ENCODE data around the gene CHCHD6. TPM values are rescaled to one million over a fixed set of nuclear protein-coding genes. Genes with fewer than 3 reads are reported as not detected.

The CHCHD6 gene
- total RNA-seq, 1 donor from 2014 or later = 13.1 TPM

DNA sequence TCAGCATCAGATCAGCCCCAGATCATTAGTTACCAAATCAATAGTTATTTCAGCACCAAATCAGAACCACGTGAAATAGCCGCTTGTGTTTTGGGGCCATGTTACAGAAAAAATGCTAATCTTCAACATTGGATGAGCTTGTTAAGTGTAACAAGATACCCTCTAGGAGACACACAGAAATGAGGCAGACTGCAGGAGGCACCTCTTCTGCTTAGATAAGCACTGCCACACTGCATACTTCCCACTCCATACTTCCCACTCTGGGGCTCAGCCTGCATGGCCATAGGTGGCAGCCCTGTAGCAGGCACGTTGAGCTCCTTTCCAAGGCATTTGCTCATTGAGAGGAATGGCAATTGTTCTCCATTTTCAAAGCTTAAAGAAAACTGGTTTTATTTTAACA is 73.3 kb downstream of the CHCHD6 start:
- H3K4me3 Mint-ChIP-seq (ENCODE audit: unreplicated experiment) = no peak overlapping the region

DNA sequence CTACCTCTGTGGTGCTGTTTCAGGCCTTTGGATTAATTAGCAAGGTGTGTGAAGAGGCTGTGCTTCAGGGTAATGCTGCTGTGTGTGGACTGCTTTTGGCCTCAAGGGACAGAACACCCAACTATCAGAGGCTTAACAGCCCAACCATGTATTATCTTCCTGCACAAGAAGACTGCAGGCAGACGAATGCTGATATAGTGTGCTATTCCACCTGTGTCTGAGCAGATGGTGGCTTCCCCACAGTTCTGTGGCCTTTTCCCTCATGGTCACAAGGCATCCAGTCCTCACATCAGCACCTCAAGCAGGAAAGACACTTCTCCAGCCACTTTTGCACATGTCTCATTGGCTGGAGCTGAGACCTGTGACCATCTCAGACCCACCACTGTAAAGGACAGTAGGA is 76.6 kb downstream of the CHCHD6 start:
- DNase-seq (ENCODE audit: extremely low spot score, unreplicated experiment) = no peak
- Mint-ChIP-seq H3K36me3 (ENCODE audit: unreplicated experiment) (peaks cover 7% of the 10 kb centered on the region), H3K27me3 (ENCODE audit: unreplicated experiment) (no peaks in the 10 kb centered on the region), H3K4me1 (ENCODE audit: unreplicated experiment) (peaks cover 41% of the 10 kb centered on the region), H3K27ac (ENCODE audit: unreplicated experiment) (peak overlapping the region; percentile 41), H3K9me3 (ENCODE audit: unreplicated experiment) (peaks cover 9% of the 10 kb centered on the region), H3K4me3 (ENCODE audit: unreplicated experiment) (no peak overlapping the region)
- TF ChIP-seq, protein P1, sequence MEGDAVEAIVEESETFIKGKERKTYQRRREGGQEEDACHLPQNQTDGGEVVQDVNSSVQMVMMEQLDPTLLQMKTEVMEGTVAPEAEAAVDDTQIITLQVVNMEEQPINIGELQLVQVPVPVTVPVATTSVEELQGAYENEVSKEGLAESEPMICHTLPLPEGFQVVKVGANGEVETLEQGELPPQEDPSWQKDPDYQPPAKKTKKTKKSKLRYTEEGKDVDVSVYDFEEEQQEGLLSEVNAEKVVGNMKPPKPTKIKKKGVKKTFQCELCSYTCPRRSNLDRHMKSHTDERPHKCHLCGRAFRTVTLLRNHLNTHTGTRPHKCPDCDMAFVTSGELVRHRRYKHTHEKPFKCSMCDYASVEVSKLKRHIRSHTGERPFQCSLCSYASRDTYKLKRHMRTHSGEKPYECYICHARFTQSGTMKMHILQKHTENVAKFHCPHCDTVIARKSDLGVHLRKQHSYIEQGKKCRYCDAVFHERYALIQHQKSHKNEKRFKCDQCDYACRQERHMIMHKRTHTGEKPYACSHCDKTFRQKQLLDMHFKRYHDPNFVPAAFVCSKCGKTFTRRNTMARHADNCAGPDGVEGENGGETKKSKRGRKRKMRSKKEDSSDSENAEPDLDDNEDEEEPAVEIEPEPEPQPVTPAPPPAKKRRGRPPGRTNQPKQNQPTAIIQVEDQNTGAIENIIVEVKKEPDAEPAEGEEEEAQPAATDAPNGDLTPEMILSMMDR (IDR thresholded peaks at IDR 0.05) = no peak

More for the DNA sequence above, 73.3 kb downstream of the CHCHD6 start:
- Mint-ChIP-seq H3K27ac (ENCODE audit: unreplicated experiment) (no peak overlapping the region), H3K36me3 (ENCODE audit: unreplicated experiment) (peaks cover 2% of the 10 kb centered on the region), H3K9me3 (ENCODE audit: unreplicated experiment) (peaks cover 8% of the 10 kb centered on the region), H3K27me3 (ENCODE audit: unreplicated experiment) (no peaks in the 10 kb centered on the region), H3K4me1 (ENCODE audit: unreplicated experiment) (peaks cover 22% of the 10 kb centered on the region)
- TF ChIP-seq, protein P1 (IDR thresholded peaks at IDR 0.05) = no peak
- no peak for DNase-seq (ENCODE audit: extremely low spot score, unreplicated experiment)

DNA sequence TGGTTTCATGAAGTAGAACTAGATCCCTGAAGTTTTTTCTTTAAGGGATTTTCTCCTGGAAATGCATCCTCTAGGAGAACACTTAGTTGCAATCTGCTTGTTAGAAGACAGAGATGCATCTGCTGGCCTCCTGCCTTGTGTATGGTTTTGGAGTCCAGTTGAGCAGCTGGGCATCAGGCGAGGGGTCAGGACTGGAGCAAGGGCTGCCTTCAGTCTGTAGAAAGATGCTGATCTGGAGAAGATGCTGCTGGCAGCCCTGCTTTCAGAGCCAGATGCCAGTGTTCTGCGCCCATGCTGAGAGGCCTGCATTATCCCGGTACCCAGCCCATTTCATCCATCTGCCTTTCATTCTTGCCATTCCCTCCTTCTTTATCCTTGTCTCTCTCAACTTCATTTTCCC is 77.4 kb downstream of the CHCHD6 start:
- Mint-ChIP-seq H3K9me3 (ENCODE audit: unreplicated experiment) (peaks cover 9% of the 10 kb centered on the region), H3K36me3 (ENCODE audit: unreplicated experiment) (peaks cover 7% of the 10 kb centered on the region), H3K27me3 (ENCODE audit: unreplicated experiment) (no peaks in the 10 kb centered on the region), H3K4me1 (ENCODE audit: unreplicated experiment) (peaks cover 41% of the 10 kb centered on the region), H3K4me3 (ENCODE audit: unreplicated experiment) (no peak overlapping the region), H3K27ac (ENCODE audit: unreplicated experiment) (peak overlapping the region; percentile 90)
- TF ChIP-seq, protein P1 (IDR thresholded peaks at IDR 0.05) = no peak
- DNase-seq (ENCODE audit: extremely low spot score, unreplicated experiment) = no peak

DNA sequence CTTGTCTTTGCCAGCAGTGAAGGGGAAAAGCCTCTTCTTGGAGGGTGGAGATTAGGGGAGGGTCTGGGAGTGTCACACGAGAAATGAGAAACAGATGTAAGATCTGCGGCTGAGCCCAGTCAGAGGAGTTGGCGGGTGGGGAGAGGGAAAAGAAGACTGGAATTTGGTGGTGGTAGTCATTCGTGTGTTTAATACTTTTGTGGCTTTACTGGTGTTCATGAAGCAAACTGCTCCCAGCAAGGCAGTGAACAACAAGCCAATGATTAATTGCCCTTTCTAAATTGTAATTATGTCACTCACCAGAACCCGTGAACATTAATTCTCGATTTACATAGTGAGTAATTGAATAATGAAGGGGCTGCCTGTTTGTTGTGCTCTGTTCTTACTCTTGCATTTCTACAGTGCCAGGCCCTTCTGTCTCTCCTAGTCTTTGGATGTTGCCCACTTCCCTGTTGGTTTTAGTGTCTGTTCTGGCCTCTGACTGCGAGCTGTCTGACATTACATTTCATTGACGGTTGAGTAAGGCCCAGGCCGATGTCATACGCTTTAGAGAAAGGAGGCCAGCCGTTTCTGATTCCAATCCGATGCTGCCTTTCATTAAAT is 78.0 kb downstream of the CHCHD6 start:
- DNase-seq (ENCODE audit: extremely low spot score, unreplicated experiment) = no peak
- TF ChIP-seq, protein P1 (IDR thresholded peaks at IDR 0.05) = no peak
- H3K36me3 Mint-ChIP-seq (ENCODE audit: unreplicated experiment) = peaks cover 7% of the 10 kb centered on the region
- peaks cover 41% of the 10 kb centered on the region for H3K4me1 Mint-ChIP-seq (ENCODE audit: unreplicated experiment)
- H3K27ac Mint-ChIP-seq (ENCODE audit: unreplicated experiment) = peak overlapping the region; percentile 90
- peaks cover 9% of the 10 kb centered on the region for H3K9me3 Mint-ChIP-seq (ENCODE audit: unreplicated experiment)
- H3K27me3 Mint-ChIP-seq (ENCODE audit: unreplicated experiment) = no peaks in the 10 kb centered on the region
- no peak overlapping the region for H3K4me3 Mint-ChIP-seq (ENCODE audit: unreplicated experiment)

DNA sequence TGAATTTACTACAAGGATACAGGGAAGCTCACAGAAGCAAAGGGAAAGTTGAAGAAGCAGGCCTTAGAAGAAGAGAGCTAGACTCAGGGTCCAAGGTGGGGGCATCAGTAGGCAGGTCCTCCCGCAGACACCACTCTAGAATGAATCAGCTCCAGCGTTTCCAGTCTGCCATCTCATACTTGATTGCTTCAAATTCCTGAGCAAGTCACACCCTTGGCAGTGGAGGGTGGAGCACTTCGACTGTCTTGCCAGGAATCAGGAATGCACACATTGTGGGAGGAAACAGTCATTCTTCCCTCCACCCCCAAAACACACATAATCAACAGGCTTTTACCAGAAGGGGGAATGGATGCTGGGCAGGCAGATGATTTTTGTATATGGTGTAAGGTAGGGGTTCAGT is 78.5 kb downstream of the CHCHD6 start:
- H3K9me3 Mint-ChIP-seq (ENCODE audit: unreplicated experiment) = peaks cover 9% of the 10 kb centered on the region
- peak overlapping the region; percentile 90 for H3K27ac Mint-ChIP-seq (ENCODE audit: unreplicated experiment)
- H3K27me3 Mint-ChIP-seq (ENCODE audit: unreplicated experiment) = no peaks in the 10 kb centered on the region
- H3K4me1 Mint-ChIP-seq (ENCODE audit: unreplicated experiment) = peaks cover 38% of the 10 kb centered on the region
- DNase-seq (ENCODE audit: extremely low spot score, unreplicated experiment) = no peak
- peaks cover 7% of the 10 kb centered on the region for H3K36me3 Mint-ChIP-seq (ENCODE audit: unreplicated experiment)
- TF ChIP-seq, protein P1 (IDR thresholded peaks at IDR 0.05) = no peak
- no peak overlapping the region for H3K4me3 Mint-ChIP-seq (ENCODE audit: unreplicated experiment)
